ENCODE data around the gene MMP25.

GRCh38 chr16:3059041-3059722 is 12.8 kb downstream of the MMP25 start:
- TF ChIP-seq CTCF (IDR thresholded peaks at IDR 0.05) (peak; percentile 85 to 99 (median 96)), POLR2A (IDR thresholded peaks at IDR 0.05) (peak in 1 of 2 donors; percentile 58)
